Left hindlimb (tissue), 1 donor: ENCODE results near the gene TRAPPC1.

Experiments used
- DNase-seq: peaks from one replicate; pipeline ENCODE4 v3.0.0-alpha.2; 2018

TRAPPC1 gene

DNA sequence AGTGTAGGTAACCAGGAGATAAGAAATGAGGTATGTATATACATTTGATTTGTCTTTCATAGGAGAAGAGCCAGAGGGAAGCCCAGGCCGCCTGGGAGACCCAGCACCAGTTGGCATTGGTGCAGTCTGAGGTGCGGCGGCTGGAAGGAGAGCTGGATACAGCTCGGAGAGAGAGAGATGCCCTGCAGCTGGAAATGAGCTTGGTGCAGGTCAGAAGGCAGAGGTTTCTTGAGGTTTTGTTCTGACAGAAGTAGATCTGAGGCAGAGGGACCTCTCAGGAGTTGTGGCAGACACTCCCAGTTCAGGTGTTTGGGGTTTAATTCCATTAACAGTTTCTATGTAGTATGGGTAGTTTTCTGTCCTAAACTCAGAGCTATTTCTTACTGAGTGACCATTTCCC, 8.3 kb upstream of the TRAPPC1 start:
- no peak for DNase-seq

DNA sequence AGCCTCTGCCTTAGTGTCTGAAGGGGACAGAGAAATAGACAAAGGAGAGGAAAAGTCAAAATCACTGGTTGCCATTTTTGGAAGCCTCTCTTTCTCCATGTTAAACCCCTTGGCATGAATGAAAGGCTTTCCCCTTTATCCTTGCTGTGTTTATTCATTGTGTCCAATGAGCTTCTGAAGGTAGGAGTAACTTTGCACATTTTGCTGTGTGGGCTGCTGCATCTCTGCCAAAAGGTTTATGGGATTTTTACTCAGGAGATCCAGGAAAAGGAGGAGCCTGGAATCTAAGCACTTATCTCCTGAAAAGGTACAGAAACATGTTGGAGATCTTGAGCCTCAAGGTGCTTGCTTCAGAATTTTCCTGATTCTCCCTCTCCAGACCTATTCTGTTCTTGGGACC, 4.1 kb upstream of the TRAPPC1 start:
- DNase-seq, result no peak

DNA sequence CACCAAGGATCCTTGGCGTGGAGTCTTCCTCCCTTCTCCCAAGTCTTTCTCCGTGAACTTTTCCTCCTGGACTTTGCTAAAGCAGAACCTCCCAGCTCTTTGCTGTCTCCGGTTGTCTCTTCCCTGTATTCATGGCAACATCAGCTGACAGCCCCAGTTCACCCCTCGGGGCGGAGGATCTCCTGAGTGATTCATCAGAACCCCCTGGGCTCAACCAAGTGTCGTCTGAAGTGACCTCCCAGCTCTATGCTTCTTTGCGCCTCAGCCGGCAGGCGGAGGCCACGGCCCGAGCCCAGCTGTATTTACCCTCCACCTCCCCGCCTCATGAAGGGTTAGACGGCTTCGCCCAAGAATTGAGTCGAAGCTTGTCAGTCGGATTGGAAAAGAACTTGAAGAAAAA, 1.2 kb upstream of the TRAPPC1 start:
- DNase-seq, result no peak

DNA sequence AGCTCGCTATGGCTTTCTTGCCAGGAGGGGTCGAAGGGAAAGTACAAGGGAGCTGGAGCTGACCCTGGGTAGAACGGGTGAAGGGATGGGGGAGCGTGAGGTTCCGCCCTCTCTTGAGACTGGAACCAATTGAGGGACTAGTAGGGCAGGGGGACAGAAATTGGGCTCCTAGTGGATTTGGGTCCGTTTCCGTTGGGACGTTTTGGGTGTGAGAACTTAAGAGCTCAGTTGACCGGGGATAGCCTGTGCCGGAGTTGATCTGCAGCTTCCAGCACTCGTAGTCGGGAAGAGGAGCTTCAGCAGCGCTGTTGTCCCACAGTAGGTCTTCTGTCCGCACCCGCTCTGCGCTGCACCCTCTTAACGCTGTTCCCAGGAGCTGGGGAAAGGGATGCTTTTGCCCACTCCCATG, 741 bp upstream of the TRAPPC1 start:
- no peak for DNase-seq

DNA sequence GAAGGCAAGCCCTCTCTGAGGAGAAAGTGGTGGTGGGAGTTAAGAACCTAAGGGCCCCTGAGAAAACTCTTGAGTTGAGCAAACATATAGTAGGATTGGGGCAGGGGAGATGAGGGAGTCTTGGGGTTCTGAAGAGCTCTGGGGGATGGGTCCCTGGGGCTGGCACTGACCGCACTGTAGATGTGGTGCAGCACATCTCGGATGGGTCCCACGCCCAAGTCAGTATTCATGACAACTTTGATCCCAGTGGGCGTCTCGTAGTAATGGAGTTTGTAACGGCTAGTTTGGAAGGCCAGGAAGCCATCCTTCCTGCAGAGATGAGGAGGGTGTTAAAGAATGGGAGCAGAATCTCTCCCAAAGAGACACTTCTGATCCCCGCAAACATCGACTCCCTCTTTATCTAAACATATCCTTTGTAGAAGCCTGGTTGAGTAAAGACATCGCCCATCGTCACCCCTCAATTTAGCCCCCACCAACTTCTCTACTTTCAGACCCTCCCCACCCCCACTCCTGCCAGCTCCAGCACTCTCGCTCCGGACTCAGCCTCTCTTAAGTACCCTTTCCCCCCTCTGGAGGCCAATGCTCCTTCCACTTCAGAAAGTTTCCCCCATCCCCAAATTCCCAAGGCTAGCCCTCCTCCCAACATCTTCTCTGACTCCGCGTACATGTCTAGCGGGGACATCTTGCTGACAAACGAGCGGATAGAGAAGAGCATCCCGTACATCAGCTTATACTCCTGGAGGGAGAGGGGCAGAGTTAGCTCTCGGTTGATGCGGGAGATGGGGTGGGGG, 710 bp downstream of the TRAPPC1 start:
- DNase-seq, result no peak

DNA sequence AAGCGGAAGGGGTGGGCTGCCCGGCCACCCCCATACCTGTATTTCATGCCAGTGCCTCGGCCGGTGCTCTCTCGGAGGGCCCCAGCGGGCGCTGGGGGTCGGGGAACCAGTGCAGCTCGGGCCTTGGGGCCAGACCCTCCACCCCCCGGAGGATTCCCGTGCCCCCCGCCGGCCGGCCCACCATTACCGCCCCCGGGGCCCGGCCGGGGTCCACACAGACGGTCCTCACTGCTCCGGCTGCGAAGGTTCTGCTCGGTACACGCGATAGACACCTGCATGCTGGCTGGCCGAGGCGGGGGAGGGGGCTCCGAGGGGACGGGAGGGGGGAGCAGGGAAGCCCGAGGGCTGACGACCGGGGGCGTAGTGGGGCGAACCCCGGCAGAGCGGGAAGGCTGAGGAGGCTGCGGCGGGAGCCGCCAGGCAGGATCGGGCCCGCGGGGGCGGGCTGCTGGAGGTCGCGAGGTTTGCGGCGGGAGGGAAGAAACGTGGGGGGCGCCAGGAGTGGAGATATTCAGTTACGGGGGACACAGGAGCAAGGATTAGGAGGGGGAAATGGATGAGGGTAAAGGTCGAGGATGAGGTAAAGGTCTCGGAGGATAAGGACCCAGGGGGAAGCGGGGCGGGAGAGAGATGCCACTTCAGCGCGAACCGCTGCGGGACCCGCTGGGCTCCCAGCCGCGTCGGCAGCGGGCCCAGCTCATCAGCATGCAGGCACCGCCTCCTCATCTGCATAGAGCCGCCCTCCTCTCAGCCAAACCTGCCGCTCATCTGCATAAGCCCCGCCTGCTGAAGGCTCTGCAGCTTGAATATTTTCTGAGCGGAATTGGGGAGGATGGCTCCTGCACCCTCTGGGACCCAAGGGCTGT, 2.4 kb downstream of the TRAPPC1 start, which contains the start of gene KCNAB3:
Gene KCNAB3, minus strand, starts transcription at position 699 of the 866 bp plus-strand sequence. Its CDS starts 421 bp downstream, at position 278.
- peak; percentile 79 for DNase-seq

DNA sequence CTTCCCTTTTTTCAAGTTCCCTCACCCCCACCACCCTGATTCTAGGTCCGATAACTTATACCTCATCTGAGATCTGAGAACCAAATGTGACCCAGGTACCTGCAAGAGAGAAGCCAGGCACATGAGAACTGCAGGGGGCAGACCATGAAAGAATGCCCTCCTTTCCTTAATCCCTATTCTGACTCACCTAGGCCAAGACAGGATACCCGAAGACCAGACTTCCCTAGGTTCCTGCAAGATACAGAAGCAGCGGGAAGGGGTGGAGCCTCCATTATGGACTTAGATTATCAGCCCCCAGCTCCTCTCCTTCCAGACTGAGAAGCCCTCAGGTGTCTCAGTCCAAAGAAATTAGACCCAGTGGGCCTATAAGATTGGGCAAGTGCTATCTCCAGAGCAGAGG, 4.2 kb downstream of the TRAPPC1 start:
- DNase-seq, result no peak

DNA sequence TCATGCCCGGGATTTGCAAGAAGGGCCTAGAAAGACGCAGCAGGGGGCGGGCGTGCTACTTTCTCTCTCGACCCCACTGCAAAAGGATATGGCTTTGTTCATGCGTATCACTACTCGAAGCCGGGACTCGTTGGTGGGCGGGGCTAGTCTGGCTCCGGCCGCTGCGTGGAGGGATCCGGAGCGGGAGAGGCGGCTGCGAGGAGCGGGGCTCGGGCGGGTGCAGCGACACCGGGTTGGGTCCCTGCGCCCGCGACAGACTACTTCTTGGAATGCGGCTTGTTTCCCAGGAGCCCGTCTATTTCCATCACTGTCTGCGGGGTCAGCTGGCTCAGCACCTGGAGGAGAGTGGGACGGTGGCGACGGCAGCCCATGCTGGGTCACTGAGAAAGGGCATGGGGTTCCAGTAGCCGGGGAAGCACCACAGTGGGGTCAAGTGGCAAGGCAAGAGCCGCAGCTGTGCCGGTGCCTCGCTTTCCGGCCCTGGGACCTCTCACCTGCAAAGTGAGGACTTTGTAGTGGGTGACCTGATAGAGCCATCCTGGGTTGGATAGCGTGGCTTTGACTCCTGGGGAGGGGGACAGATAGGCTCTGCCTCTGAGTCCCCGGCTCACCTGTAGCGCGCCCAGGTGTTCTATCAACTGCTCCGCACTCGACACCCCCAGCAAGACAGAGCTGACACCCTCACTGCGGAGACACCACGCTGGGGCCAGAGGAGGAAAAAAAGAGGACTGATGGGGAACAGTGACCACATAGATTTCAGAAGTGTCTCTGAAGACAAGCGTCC, 8.7 kb downstream of the TRAPPC1 start:
- DNase-seq, result peak; percentile 92

DNA sequence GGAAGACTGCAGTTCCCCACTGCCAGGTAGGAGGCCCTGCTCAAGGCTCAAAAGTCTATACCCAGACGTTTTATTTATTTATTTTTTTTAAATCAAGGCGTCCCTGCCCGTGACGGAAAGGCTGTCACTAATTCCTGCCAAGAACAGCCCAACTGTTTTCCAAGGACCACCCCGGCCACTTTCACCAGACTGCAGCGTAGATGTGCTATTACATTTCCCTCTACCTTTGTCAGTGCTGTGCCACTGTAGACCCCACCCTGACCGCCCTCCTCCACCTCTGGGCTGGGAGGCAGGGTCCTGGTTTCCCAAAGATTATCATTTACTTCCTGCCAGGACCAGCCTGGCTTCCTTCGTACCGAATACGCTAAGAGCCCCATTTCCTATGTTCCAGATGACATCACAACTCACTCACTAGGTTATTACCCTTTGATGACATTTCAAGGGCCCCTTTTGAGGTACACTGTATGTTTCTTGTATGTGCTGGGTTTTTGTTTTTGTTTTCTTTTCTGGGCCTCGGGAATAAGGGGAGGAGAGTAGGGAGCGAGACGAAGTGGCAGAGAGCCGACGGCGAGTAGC, 9.4 kb downstream of the TRAPPC1 start:
- no peak for DNase-seq

DNA sequence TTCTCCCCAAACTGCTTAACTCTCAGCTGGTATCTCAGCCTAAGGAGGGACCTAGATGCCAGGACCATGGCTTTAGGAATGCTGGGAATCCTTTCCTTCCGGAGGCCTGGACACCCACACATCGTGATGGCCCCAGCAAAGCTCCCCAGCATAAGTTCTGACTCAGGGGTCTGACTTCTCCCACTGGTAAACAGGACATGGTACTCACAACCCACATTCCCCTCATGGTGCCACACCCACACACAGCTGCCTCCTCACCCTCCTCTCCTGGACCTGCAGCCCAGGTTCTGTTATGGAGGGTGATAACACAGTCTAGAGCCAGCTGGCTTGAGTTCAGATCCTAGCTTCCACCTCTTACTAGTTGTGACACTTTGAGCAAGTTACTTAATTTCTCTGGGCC, 14.9 kb downstream of the TRAPPC1 start:
- DNase-seq, result no peak

DNA sequence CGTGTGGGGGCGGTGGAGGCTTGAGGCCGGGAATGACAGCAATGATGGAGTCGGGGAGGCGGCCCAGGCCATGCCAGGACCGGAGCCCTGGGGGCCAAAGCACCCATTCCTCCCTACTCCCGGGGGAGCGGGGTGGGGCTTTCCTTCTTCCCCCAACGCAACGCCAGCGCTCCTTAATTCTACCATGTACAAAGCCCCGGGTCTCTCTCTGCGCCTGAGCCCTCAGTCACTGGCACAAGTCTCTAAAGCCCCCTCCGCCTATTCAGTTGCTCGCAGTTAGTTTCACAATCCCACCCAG, 15.4 kb downstream of the TRAPPC1 start:
- DNase-seq, result no peak

DNA sequence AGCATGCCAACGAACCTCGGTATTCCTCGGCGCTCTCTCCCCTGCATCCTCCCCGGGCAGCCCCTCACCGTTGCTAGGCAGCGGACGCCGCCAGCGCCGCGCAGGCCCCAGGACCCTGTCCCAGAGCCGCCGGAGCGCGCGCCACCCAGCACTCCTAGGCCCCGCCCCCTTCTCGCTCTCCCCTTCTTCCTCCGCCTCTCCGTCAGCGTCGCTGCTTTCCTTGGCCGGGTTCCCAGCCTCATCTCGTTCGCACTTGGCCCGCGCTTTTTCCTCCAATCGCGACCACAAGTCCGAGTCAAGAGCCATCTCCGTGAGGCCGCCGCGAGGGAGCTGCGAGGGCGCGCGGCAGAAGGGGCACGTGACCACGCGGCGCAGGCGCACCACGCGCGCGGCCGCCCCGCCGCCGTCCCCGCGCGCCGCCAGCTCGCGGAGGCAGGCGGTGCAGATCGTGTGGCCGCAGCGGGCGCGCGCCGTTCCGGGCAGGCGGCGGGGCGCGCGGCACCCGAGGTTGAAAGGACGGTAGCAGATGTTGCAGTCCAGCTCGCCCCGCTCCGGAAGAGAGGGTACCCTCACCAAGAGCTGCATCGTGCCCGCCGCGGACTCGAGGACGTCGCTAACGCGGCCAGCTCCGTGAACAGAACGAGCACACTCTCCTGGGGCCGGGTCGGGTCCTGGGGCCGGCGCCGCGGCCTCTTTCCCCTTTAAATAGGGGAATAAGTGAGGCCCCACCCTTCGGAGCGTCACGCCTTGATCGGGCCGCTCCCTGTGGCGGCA, 15.9 kb downstream of the TRAPPC1 start, which contains the start of gene RNF227:
Gene RNF227, minus strand, starts transcription at position 679 of the 774 bp plus-strand sequence. Its CDS starts 94 bp downstream, at position 585.
- DNase-seq, result peak; percentile 98

DNA sequence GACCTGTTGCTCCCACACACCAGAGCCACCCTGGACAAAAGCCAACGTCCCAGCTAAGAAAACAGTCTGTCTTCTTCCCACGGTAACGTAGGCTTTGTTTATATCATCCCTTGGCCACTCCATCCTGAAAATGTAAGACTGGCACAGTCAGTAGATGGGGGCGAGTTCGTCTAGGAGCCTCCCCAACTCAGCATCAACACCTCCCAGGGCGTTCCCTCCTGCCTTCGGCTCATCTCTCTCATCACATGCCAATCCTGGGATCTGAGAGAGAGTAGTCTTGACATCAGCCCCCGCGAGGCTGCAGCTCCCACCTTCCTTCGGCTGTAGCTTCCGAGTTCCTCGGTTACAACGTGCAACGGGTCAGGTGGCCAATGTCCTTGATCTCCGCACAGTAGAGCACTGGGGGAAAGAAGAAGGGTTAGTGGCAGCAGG, 16.6 kb downstream of the TRAPPC1 start:
- no peak for DNase-seq

DNA sequence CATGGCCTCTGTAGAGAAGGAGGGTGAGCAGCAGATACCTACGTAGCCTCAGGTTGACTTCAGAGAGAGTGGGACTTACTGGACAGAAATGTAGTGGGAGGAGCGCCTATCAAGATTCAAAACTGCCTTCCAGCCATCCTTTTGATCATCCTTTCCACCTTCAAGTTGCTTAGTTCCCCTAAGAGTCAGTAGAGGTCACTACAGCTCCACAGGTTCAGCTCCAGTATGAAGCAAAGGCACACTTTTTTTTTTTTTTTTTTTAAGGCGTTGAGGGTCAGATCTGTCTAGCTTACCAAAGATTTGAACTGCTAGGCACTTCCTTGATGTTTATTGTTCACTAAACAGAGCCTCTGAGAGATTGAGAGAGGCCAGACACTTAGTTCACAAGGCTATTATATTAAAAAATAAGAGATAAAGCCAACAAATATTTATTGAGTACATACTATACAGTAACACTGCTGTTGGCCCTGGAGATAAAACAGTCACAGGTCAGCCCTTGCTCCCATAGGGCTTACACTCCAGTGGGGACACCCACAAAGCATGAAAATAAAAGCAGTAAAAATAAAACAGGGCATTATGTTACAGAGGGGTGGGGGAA, 18.7 kb downstream of the TRAPPC1 start:
- DNase-seq, result no peak

DNA sequence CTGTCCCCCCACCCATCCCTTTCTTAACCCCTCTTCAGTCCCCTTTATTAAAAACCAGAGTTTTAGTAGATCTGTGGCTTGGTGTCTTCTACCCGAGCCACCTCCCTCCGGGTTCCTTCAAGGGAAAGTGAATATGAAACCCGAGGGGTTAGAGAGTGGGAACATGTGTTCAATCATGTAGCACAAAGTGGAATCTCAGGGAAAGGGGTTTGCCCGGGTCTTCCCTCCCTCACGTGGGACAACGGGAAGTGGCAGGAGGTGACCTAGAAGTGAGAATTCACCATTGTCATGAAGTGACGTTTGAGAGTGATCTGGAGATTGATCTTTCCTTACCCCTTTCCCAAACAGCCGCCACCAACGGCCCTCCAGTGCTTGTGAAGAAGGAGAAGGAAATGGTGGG, 20.6 kb downstream of the TRAPPC1 start:
- no peak for DNase-seq

DNA sequence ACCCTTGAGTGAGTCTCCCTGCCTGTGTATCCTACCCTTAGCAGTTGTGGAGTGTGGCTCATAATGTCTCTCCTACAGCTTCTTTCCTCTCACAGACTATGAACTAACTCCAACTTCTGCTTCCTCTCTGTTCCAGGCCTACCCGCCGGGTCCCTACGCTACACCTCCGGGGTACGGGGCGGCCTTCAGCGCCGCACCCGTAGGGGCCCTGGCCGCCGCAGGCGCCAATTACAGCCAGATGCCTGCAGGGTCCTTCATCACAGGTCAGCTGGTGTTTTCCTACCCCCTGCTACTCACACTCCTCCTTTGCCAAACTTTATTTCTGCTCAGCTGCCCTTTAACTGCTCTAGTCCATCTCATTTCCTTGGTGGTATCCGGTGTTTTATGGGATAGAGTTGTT, 21.0 kb downstream of the TRAPPC1 start:
- no peak for DNase-seq

DNA sequence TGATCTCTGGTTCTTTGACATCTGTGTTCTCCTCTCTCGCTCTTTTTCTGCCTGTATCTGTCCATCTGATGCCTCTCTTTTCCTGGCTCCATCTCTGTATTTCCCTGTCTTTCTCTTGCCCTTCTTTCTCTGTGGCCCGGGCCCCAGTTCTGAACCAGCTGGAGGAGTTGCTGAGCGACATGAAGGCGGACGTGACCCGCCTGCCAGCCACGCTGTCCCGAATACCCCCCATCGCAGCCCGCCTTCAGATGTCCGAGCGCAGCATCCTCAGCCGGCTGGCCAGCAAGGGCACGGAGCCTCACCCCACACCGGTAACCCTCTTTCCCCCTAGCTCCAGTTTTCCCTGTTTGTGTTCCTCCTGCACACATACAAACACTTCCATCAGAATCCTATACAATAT, 21.5 kb downstream of the TRAPPC1 start:
- no peak for DNase-seq

DNA sequence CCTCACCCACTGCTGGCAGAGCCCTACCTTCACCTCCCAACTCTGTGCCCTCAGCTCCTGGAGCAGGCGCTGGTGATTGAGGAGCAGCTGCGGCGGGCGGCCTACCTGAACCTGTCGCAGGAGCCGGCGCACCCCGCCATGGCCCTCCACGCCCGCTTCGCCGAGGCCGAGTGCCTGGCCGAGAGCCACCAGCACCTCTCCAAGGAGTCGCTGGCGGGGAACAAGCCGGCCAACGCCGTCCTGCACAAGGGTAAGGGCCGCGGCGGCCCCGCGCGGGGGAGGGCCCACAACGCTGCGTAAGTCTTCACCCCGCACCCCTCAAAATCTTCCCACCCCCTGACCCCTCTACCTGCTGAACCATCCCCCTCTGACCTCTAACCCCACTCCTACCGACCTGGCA, 22.7 kb downstream of the TRAPPC1 start:
- no peak for DNase-seq

DNA sequence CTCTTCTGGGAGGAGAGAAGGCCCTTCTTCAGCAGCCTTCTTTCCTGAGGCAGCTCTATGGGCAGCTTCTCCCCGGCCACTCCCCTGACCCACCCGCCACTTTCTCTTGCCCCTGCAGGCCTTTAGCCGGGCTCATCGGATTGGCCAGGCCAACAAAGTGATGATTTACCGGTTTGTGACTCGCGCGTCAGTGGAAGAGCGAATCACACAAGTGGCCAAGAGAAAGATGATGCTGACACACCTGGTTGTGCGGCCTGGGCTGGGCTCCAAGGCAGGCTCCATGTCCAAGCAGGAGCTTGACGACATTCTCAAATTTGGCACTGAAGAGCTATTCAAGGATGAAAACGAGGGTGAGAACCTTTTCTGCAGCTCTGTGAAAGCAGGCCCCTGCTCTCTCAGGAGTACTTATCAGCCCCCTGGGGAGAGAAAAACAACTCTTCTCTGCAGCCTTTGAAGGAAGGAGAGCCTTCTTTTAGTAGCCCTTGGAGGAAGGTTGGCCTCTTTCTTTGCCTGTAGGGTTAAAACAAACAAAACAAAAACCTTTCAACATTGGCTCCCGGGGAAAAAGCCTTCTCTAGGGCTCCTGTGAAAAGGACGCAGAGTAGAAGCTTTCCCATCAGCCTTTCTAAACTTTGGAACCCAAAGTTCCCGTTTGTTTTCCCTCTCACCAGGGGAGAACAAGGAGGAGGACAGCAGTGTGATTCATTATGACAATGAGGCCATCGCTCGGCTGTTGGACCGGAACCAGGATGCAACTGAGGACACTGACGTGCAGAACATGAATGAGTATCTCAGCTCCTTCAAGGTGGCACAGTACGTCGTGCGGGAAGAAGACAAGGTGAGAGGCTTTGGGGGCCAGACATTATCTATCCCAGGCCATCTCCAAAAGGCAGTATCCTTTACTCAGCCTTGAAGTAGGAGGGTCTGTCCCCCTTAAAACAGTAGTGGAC, 28.3 kb downstream of the TRAPPC1 start:
- no peak for DNase-seq

DNA sequence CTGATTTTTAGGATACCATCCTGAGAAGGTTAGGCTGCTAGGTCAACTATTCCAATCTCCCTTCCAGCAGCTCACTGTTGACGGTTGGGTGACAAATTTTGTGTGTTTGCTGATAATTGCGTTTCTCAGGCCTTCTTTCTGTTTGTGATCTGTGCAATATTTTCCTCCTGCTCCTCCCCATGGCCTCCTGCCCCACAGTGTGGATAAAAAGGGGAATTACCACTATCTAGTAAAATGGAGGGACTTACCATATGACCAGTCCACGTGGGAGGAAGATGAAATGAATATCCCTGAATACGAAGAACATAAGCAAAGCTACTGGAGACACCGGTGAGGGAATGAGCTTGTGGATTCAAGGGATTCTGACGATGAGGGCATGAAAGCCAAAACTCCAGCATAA, 34.0 kb downstream of the TRAPPC1 start:
- no peak for DNase-seq
